A549 (cell line): ENCODE measurements around the gene MCU. TPM values are rescaled to one million over a fixed set of nuclear protein-coding genes. Genes with fewer than 3 reads are reported as not detected.

ENCODE experiments used
- ATAC-seq, 2 experiments: fragments of 200-7000 bp in 1 of 2; fragments of >200 bp in 1 of 2; cut with Nextera tagmentation in 1 of 2; cut with Tn5 transposase in 1 of 2; 3 replicates each; pipeline versions ENCODE4 v1.8.0 to v1.9.1; 2018 to 2020; ENCODE audit warnings: mild to moderate bottlenecking in 1 of 2, moderate library complexity in 1 of 2
- CTCF ChIA-PET: fragments of 300-600 bp; sonication (Branson Sonifier 250); formaldehyde crosslinking; extraction: SDS; loops from one replicate; lab custom pipeline; 2021; ENCODE audit warnings: antibody characterized with exemption, inconsistent platforms; lab: Yijun Ruan, JAX
- POLR2A ChIA-PET: fragments of 350-600 bp; formaldehyde crosslinking; extraction: SDS; loops from one replicate; lab custom pipeline; 2021; ENCODE audit warnings: antibody characterized with exemption, inconsistent platforms; lab: Yijun Ruan, JAX
- DNase-seq, 2 experiments: peaks; one replicate each; pipeline versions ENCODE4 v3.0.0 to v3.0.0-alpha.2; 2011 to 2016; ENCODE audit warnings: low read depth in 1 of 2, low spot score in 1 of 2
- FAIRE-seq: peaks from 2 replicates; lab custom pipeline; 2011; peaks lifted over from hg19 to GRCh38; lab: Jason Lieb, UNC
- H3K27ac ChIP-seq, 2 experiments: fragments of >200 bp; sonication (Bioruptor Twin); formaldehyde crosslinking; 3 replicates each; pipeline ENCODE4 v1.5.1; 2016 to 2017
- H3K4me1 ChIP-seq: fragments of >200 bp; sonication (Bioruptor Twin); formaldehyde crosslinking; 3 replicates; pipeline ENCODE4 v1.6.1; 2016
- H3K4me2 ChIP-seq: fragments of >200 bp; sonication (Bioruptor Twin); formaldehyde crosslinking; 3 replicates; pipeline ENCODE4 v1.6.1; 2016
- H3K4me3 ChIP-seq: fragments of >200 bp; sonication (Bioruptor Twin); formaldehyde crosslinking; 3 replicates; pipeline ENCODE4 v1.5.1; 2016
- H3K9me3 ChIP-seq: fragments of >200 bp; sonication (Bioruptor Twin); formaldehyde crosslinking; 3 replicates; pipeline ENCODE4 v1.6.1; 2016
- ATOH8 ChIP-seq: fragments of 250-450 bp; sonication (Bioruptor Pico); IDR thresholded peaks from 2 replicates; pipeline ENCODE4 v1.5.0; 2020; ENCODE audit warnings: low read depth, mild to moderate bottlenecking, moderate library complexity
- CHD2 ChIP-seq: fragments of 150-350 bp; IDR thresholded peaks from 2 replicates; pipeline ENCODE4 v1.6.1; 2014; ENCODE audit warnings: low read length; ENCODE audit not compliant: partially characterized antibody
- CHD4 ChIP-seq: fragments of 200-600 bp; sonication (generic); IDR thresholded peaks from 2 replicates; pipeline ENCODE4 v1.6.1; 2016; ENCODE audit warnings: antibody characterized with exemption, mild to moderate bottlenecking, borderline replicate concordance
- EHF ChIP-seq: fragments of 250-450 bp; sonication (Bioruptor Pico); IDR thresholded peaks from 2 replicates; pipeline ENCODE4 v1.5.0; 2020; ENCODE audit warnings: mild to moderate bottlenecking
- EHMT2 ChIP-seq: fragments of 200-600 bp; sonication (generic); IDR thresholded peaks from 2 replicates; pipeline ENCODE4 v1.6.1; 2016; ENCODE audit warnings: antibody characterized with exemption, low read depth, mild to moderate bottlenecking, moderate library complexity
- ELK1 ChIP-seq: fragments of 150-350 bp; IDR thresholded peaks from 2 replicates; pipeline ENCODE4 v1.6.1; 2014; ENCODE audit warnings: low read depth, mild to moderate bottlenecking, low read length
- EP300 ChIP-seq, 2 experiments: fragments of >200 bp; sonication (Bioruptor Twin); formaldehyde crosslinking; IDR thresholded peaks; 2 replicates in 1 of 2; 3 replicates in 1 of 2; pipeline ENCODE4 v1.6.1; 2016 to 2017
- ESRRA ChIP-seq: fragments of 150-350 bp; IDR thresholded peaks from 2 replicates; pipeline ENCODE4 v1.6.1; 2014; ENCODE audit warnings: mild to moderate bottlenecking, low read length, borderline replicate concordance
- FOSB ChIP-seq: fragments of 250-450 bp; sonication (Bioruptor Pico); IDR thresholded peaks from 2 replicates; pipeline ENCODE4 v1.5.0; 2020; ENCODE audit warnings: mild to moderate bottlenecking, moderate library complexity
- FOXS1 ChIP-seq: fragments of 250-450 bp; sonication (Bioruptor Pico); IDR thresholded peaks from 2 replicates; pipeline ENCODE4 v1.5.0; 2020; ENCODE audit warnings: mild to moderate bottlenecking, moderate library complexity
- HES2 ChIP-seq: fragments of >200 bp; sonication (Bioruptor Twin); formaldehyde crosslinking; IDR thresholded peaks from 2 replicates; pipeline ENCODE4 v1.6.1; 2016
- HMGXB4 ChIP-seq: fragments of 250-450 bp; sonication (Bioruptor Pico); IDR thresholded peaks from 2 replicates; pipeline ENCODE4 v1.5.0; 2021; ENCODE audit warnings: mild to moderate bottlenecking, moderate library complexity, borderline replicate concordance
- HOXB13 ChIP-seq: fragments of 250-450 bp; sonication (Bioruptor Pico); IDR thresholded peaks from 2 replicates; pipeline ENCODE4 v1.5.0; 2020; ENCODE audit warnings: low read depth, mild to moderate bottlenecking, moderate library complexity
- HOXB5 ChIP-seq: fragments of 250-450 bp; sonication (Bioruptor Pico); IDR thresholded peaks from 2 replicates; pipeline ENCODE4 v1.5.0; 2020; ENCODE audit warnings: mild to moderate bottlenecking, moderate library complexity
- JUN ChIP-seq, 2 experiments: fragments of >200 bp; sonication (Bioruptor Twin); formaldehyde crosslinking; IDR thresholded peaks; 2 replicates in 1 of 2; 3 replicates in 1 of 2; pipeline ENCODE4 v1.6.1; 2016 to 2017
- JUNB ChIP-seq: fragments of >200 bp; sonication (Bioruptor Twin); formaldehyde crosslinking; IDR thresholded peaks from 2 replicates; pipeline ENCODE4 v1.6.1; 2016
- KDM1A ChIP-seq: fragments of 200-600 bp; sonication (generic); IDR thresholded peaks from 2 replicates; pipeline ENCODE4 v1.6.1; 2016; ENCODE audit warnings: low read depth, mild to moderate bottlenecking
- KDM5A ChIP-seq: fragments of 200-600 bp; sonication (generic); IDR thresholded peaks from 2 replicates; pipeline ENCODE4 v1.6.1; 2016; ENCODE audit warnings: antibody characterized with exemption, mild to moderate bottlenecking
- MAFK ChIP-seq: fragments of 450-650 bp; IDR thresholded peaks from 2 replicates; pipeline ENCODE4 v1.6.1; 2014; ENCODE audit not compliant: partially characterized antibody
- MAX ChIP-seq: IDR thresholded peaks from 2 replicates; pipeline ENCODE4 v1.6.1; 2012
- MAZ ChIP-seq: fragments of 150-350 bp; IDR thresholded peaks from 2 replicates; pipeline ENCODE4 v1.6.1; 2014; ENCODE audit warnings: antibody characterized with exemption, low read depth, low read length, borderline replicate concordance
- PHF8 ChIP-seq: fragments of 200-600 bp; sonication (generic); IDR thresholded peaks from 2 replicates; pipeline ENCODE4 v1.6.1; 2016; ENCODE audit warnings: low read depth, mild to moderate bottlenecking, antibody characterized with exemption, moderate library complexity, borderline replicate concordance
- POLR2AphosphoS2 ChIP-seq: conservative IDR thresholded peaks from 2 replicates; pipeline ENCODE4 v1.6.1; 2012; ENCODE audit warnings: low read length, improper control_type of control experiment, inconsistent platforms
- RARB ChIP-seq: fragments of 250-450 bp; sonication (Bioruptor Pico); IDR thresholded peaks from 2 replicates; pipeline ENCODE4 v1.8.0; 2021; ENCODE audit warnings: mild to moderate bottlenecking, moderate library complexity
- RCOR1 ChIP-seq: fragments of 150-350 bp; IDR thresholded peaks from 2 replicates; pipeline ENCODE4 v1.6.1; 2014; ENCODE audit warnings: antibody characterized with exemption, low read length, low read depth
- RFX5 ChIP-seq: fragments of 450-650 bp; IDR thresholded peaks from 2 replicates; pipeline ENCODE4 v1.7.1; 2014; ENCODE audit warnings: antibody characterized with exemption, mild to moderate bottlenecking, moderate library complexity
- USF2 ChIP-seq: fragments of 450-650 bp; IDR thresholded peaks from 2 replicates; pipeline ENCODE4 v1.6.1; 2014; ENCODE audit warnings: antibody characterized with exemption
- ZC3H11A ChIP-seq: fragments of 450-650 bp; IDR thresholded peaks from 2 replicates; pipeline ENCODE4 v1.6.1; 2014; ENCODE audit warnings: antibody characterized with exemption, mild to moderate bottlenecking
- ZFP36 ChIP-seq: fragments of 450-650 bp; IDR thresholded peaks from 2 replicates; pipeline ENCODE4 v1.6.1; 2014; ENCODE audit warnings: borderline replicate concordance; ENCODE audit not compliant: partially characterized antibody
- ZNF302 ChIP-seq: fragments of 250-450 bp; sonication (Bioruptor Pico); IDR thresholded peaks from 2 replicates; pipeline ENCODE4 v1.9.0; 2021; ENCODE audit warnings: inconsistent platforms, mild to moderate bottlenecking, moderate library complexity
- WGBS: methylation state at CpG from one replicate; pipeline ENCODE4 v1.1.6; 2017; ENCODE audit errors: missing lambda C conversion rate; 5-methylcytosine and 5-hydroxymethylcytosine counted together
- polyA plus RNA-seq, 4 experiments: library from polyadenylated mRNA; depleted of rRNA in 3 of 4; stranded (reverse); fragments of >200 nt; fragmentation: RNase III in 1 of 4; extraction: RNeasy Plus Mini Kit Qiagen cat#74134 plus additional on column Dnase treatment in 1 of 4; gene quantifications; 2 replicates in 3 of 4; 3 replicates in 1 of 4; pipeline ENCODE4 v1.2.3, GENCODE V29; 2011 to 2017

The MCU gene
- polyA plus RNA-seq, 2 of the 4 experiments (the other 2 are of a cell fraction), result 44.0 to 221 TPM

- TF ChIP-seq ESRRA, result no peak
- no peak for TF ChIP-seq JUNB
- TF ChIP-seq MAZ, result no peak
- TF ChIP-seq KDM1A, result no peak
- no peak for TF ChIP-seq MAX
- TF ChIP-seq FOSB, result no peak
- TF ChIP-seq JUN (IDR thresholded peaks at IDR 0.05), result no peak
- TF ChIP-seq HOXB5 (CRISPR knock-in tag), result no peak
Observed at GRCh38 chr10:72808001-72808400, 116.1 kb downstream of the MCU start (continued).

- no peaks in the 10 kb centered on the region for H3K9me3 ChIP-seq
- DNase-seq, result no peak
- H3K27ac ChIP-seq, result no peak overlapping the region
- ChIA-PET POLR2A (no interaction called here), CTCF (interaction anchor here (0.7 kb wide), 1 partner anchor 120 kb away, joined by 3 read pairs; no protein-coding TSS in a partner anchor)
- no peak for ATAC-seq
- TF ChIP-seq EHMT2 (no peak), HOXB13 (CRISPR knock-in tag) (no peak), HOXB5 (CRISPR knock-in tag) (no peak), POLR2AphosphoS2 (no peak), MAFK (no peak), CHD4 (no peak), RFX5 (no peak), KDM5A (no peak), RARB (CRISPR knock-in tag) (no peak), PHF8 (no peak), JUNB (no peak), ZFP36 (no peak), ZC3H11A (no peak), ELK1 (no peak)
- WGBS, result 85% methylated on average over 1 of the region's 1 CpG
- no peak overlapping the region for H3K4me2 ChIP-seq
- H3K4me1 ChIP-seq, result peaks cover 24% of the 10 kb centered on the region
- FAIRE-seq, result no peak
- no peak overlapping the region for H3K4me3 ChIP-seq
Observed at GRCh38 chr10:72809006-72809405, 117.1 kb downstream of the MCU start.

GRCh38 chr10:72810976-72811375 lies 119.0 kb downstream of the MCU start:
- ATAC-seq, result no peak
- WGBS, result 81% methylated on average over 5 of the region's 5 CpGs
- CTCF ChIA-PET, result interaction anchor here (0.9 kb wide), 1 partner anchor 116 kb away, joined by 4 read pairs; no protein-coding TSS in a partner anchor
- no peak overlapping the region for H3K27ac ChIP-seq
- no peak overlapping the region for H3K4me3 ChIP-seq
- no peak for TF ChIP-seq EHF (CRISPR knock-in tag)
- no peak for TF ChIP-seq FOSB
- TF ChIP-seq JUN (IDR thresholded peaks at IDR 0.05), result no peak
- TF ChIP-seq RCOR1, result no peak
- no peak for TF ChIP-seq EHMT2
- no peak for TF ChIP-seq ZNF302 (CRISPR knock-in tag)
- TF ChIP-seq KDM1A, result no peak
- no peak for TF ChIP-seq PHF8
- no peak for TF ChIP-seq EP300 (IDR thresholded peaks at IDR 0.05)
- TF ChIP-seq ESRRA, result no peak
- no peak for TF ChIP-seq USF2
- no peak for TF ChIP-seq CHD2
- no peak for TF ChIP-seq HES2
- TF ChIP-seq ATOH8 (CRISPR knock-in tag), result no peak
- TF ChIP-seq HMGXB4, result no peak
- TF ChIP-seq MAX, result no peak
- no peak for TF ChIP-seq FOXS1
- TF ChIP-seq, all 56 proteins: peak for 0
- FAIRE-seq, result no peak
- H3K4me1 ChIP-seq, result peaks cover 26% of the 10 kb centered on the region
- POLR2A ChIA-PET, result interaction anchor here (0.7 kb wide), 1 partner anchor 240 kb away, joined by 8 read pairs; no protein-coding TSS in a partner anchor
- no peak overlapping the region for H3K4me2 ChIP-seq
- no peaks in the 10 kb centered on the region for H3K9me3 ChIP-seq
- no peak for DNase-seq
